ENCODE measurements around the gene C16orf54. TPM values are rescaled to one million over a fixed set of nuclear protein-coding genes. Genes with fewer than 3 reads are reported as not detected.
"Not testable (repeated sequence)": the region's sequence is repeated elsewhere in the genome, so short reads cannot be mapped to it uniquely, and the experiment has no call there.

Gene C16orf54
- total RNA-seq, 6 experiments from 2014 or later: not detected

- H3K27ac Mint-ChIP-seq: no peak overlapping the region
- DNase-seq: no peak
- no peak overlapping the region for H3K4me3 Mint-ChIP-seq
- no peak for TF ChIP-seq CTCF (IDR thresholded peaks at IDR 0.05)
- 0 out of 2 replicates have a peak, but pooled peaks cover 5% of the 10 kb centered on the region for H3K36me3 Mint-ChIP-seq (ENCODE audit: low read depth)
- H3K27me3 Mint-ChIP-seq (ENCODE audit: insufficient read depth): peaks cover 36% of the 10 kb centered on the region
- peaks cover 15% of the 10 kb centered on the region for H3K4me1 Mint-ChIP-seq (ENCODE audit: low read depth)
- no peaks in the 10 kb centered on the region for H3K9me3 Mint-ChIP-seq
These were observed 33.7 kb upstream of the C16orf54 start for GRCh38 chr16:29779474-29779873.

- Mint-ChIP-seq H3K27me3 (ENCODE audit: insufficient read depth) (peaks cover 40% of the 10 kb centered on the region), H3K36me3 (ENCODE audit: low read depth) (no peaks in the 10 kb centered on the region), H3K4me3 (no peak within 1 kb of the TSS), H3K4me1 (ENCODE audit: low read depth) (peaks cover 15% of the 10 kb centered on the region), H3K27ac (no peak within 1 kb of the TSS), H3K9me3 (no peaks in the 10 kb centered on the region)
- TF ChIP-seq CTCF (IDR thresholded peaks at IDR 0.05): no peak
- DNase-seq: no peak
These were observed 32.0 kb upstream of the C16orf54 start, which contains the start of gene ZG16 for GRCh38 chr16:29777576-29778350. Gene ZG16 (plus strand): TSS chr16:29778256. CDS start chr16:29779267, 1,011 bp downstream.

GRCh38 chr16:29775742-29776408, 30.1 kb upstream of the C16orf54 start:
- no peaks in the 10 kb centered on the region for H3K36me3 Mint-ChIP-seq (ENCODE audit: low read depth)
- H3K27me3 Mint-ChIP-seq (ENCODE audit: insufficient read depth): peaks cover 39% of the 10 kb centered on the region
- peak; percentile 4 for DNase-seq
- TF ChIP-seq CTCF (IDR thresholded peaks at IDR 0.05): no peak
- H3K27ac Mint-ChIP-seq: no peak overlapping the region
- H3K4me3 Mint-ChIP-seq: no peak overlapping the region
- H3K4me1 Mint-ChIP-seq (ENCODE audit: low read depth): peaks cover 15% of the 10 kb centered on the region
- H3K9me3 Mint-ChIP-seq: no peaks in the 10 kb centered on the region

- Mint-ChIP-seq H3K27me3 (ENCODE audit: insufficient read depth) (peaks cover 38% of the 10 kb centered on the region), H3K27ac (no peak overlapping the region)
- no peak for DNase-seq
These were observed 28.9 kb upstream of the C16orf54 start for GRCh38 chr16:29774730-29775129.

GRCh38 chr16:29772330-29772729, 26.5 kb upstream of the C16orf54 start:
- not testable (repeated sequence) for DNase-seq; H3K27ac Mint-ChIP-seq; H3K36me3 Mint-ChIP-seq (ENCODE audit: low read depth); H3K4me1 Mint-ChIP-seq (ENCODE audit: low read depth); H3K4me3 Mint-ChIP-seq; H3K9me3 Mint-ChIP-seq
- peaks cover 24% of the 10 kb centered on the region for H3K27me3 Mint-ChIP-seq (ENCODE audit: insufficient read depth)

More at GRCh38 chr16:29774730-29775129, 28.9 kb upstream of the C16orf54 start:
- no peaks in the 10 kb centered on the region for H3K9me3 Mint-ChIP-seq
- H3K4me3 Mint-ChIP-seq: no peak overlapping the region
- no peak for TF ChIP-seq CTCF (IDR thresholded peaks at IDR 0.05)
- peaks cover 15% of the 10 kb centered on the region for H3K4me1 Mint-ChIP-seq (ENCODE audit: low read depth)
- no peaks in the 10 kb centered on the region for H3K36me3 Mint-ChIP-seq (ENCODE audit: low read depth)

Data from HFFc6 (cell line).